Ectodermal cell (in vitro differentiated cells): Measurements from ENCODE around the gene GLO1.
"Not testable (repeated sequence)": the region's sequence is repeated elsewhere in the genome, so short reads cannot be mapped to it uniquely, and the experiment has no call there.

ENCODE experiments used
- H3K27ac ChIP-seq: 2 replicates; pipeline ENCODE4 v1.7.0; 2013; ENCODE audit warnings: mild to moderate bottlenecking, low read depth, low read length; ENCODE audit not compliant: insufficient read depth, poor library complexity, severe bottlenecking
- H3K27me3 ChIP-seq: 2 replicates; pipeline ENCODE4 v1.7.0; 2013; ENCODE audit warnings: mild to moderate bottlenecking, low read length; ENCODE audit not compliant: insufficient read depth, control insufficient read depth, poor library complexity, severe bottlenecking
- H3K36me3 ChIP-seq: one replicate; pipeline ENCODE4 v1.7.0; 2013; ENCODE audit warnings: low read length; ENCODE audit not compliant: control insufficient read depth, insufficient read depth
- H3K4me1 ChIP-seq: one replicate; pipeline ENCODE4 v1.7.0; 2013; ENCODE audit warnings: low read length; ENCODE audit not compliant: control insufficient read depth, insufficient read depth
- H3K4me3 ChIP-seq: 2 replicates; pipeline ENCODE4 v1.7.0; 2013; ENCODE audit warnings: low read depth, low read length, control low read depth; ENCODE audit not compliant: insufficient read depth
- H3K9me3 ChIP-seq: 2 replicates; pipeline ENCODE4 v1.7.0; 2013; ENCODE audit warnings: mild to moderate bottlenecking, low read length, moderate library complexity; ENCODE audit not compliant: control insufficient read depth
- WGBS, 2 experiments: methylation state at CpG; one replicate each; pipeline ENCODE4 v1.1.7; 2013; ENCODE audit warnings: missing lambda C conversion rate in 2 of 2; 5-methylcytosine and 5-hydroxymethylcytosine counted together

GLO1 gene

GRCh38 chr6:38708496-38708895, 5.6 kb upstream of the GLO1 start:
- WGBS, 2 experiments = 84 to 100% methylated on average over 1 of the region's 2 CpGs
- H3K9me3 ChIP-seq = no peaks in the 10 kb centered on the region

GRCh38 chr6:38705924-38706323, 3.0 kb upstream of the GLO1 start:
- Histone ChIP-seq H3K9me3 (no peaks in the 10 kb centered on the region), H3K4me1 (no peaks in the 10 kb centered on the region), H3K36me3 (no peaks in the 10 kb centered on the region), H3K4me3 (no peak overlapping the region), H3K27me3 (no peaks in the 10 kb centered on the region), H3K27ac (no peak overlapping the region)
- 90 to 95% methylated on average over 2 of the region's 2 CpGs for WGBS, 2 experiments

More at GRCh38 chr6:38708496-38708895, 5.6 kb upstream of the GLO1 start:
- H3K36me3 ChIP-seq = no peaks in the 10 kb centered on the region
- no peak overlapping the region for H3K27ac ChIP-seq
- peaks cover 7% of the 10 kb centered on the region for H3K27me3 ChIP-seq
- no peak overlapping the region for H3K4me3 ChIP-seq
- H3K4me1 ChIP-seq = no peaks in the 10 kb centered on the region

DNA sequence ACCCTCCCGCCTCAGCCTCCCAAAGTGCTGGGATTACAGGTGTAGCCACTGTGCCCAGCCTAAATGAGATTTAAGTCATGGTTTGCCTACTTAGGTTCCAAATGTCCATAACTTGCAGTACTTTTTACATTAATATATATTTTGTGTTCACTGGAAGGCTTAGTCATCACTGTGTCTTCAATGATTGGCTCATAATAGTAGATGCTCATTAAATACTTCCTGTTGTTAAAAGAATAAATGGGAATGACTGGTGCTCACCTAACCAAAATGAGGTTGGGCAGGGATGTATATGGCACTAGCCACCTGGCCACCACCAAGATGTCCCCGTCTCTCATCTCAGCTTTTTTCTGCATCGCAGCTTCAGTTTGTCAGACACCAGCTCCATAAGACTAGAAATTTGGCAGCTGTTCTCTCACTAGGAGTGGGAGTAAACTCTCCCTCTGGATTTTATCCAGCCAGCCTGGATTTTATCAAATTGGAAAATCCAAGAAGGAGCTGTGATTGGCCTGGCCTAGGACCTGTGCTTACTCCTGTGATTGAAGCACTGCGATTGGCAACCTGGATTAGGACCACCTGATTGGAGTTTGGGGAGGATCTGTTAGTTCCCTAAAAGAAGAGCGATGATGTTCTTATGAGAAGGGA, 1.1 kb upstream of the GLO1 start:
- Histone ChIP-seq H3K4me1 (no peaks in the 10 kb centered on the region), H3K4me3 (no peak overlapping the region), H3K27me3 (no peaks in the 10 kb centered on the region), H3K27ac (no peak overlapping the region), H3K9me3 (no peaks in the 10 kb centered on the region), H3K36me3 (no peaks in the 10 kb centered on the region)
- 88 to 92% methylated on average over 5 of the region's 5 CpGs for WGBS, 2 experiments

- H3K4me3 ChIP-seq = no peak overlapping the region
- H3K9me3 ChIP-seq = no peaks in the 10 kb centered on the region
- no peak overlapping the region for H3K27ac ChIP-seq
- no peaks in the 10 kb centered on the region for H3K36me3 ChIP-seq
- H3K27me3 ChIP-seq = no peaks in the 10 kb centered on the region
- WGBS, 2 experiments = 86 to 87% methylated on average over 2 to 3 of the region's 3 CpGs
- H3K4me1 ChIP-seq = no peaks in the 10 kb centered on the region
Observed at GRCh38 chr6:38701551-38701950, 1.4 kb downstream of the GLO1 start.

DNA sequence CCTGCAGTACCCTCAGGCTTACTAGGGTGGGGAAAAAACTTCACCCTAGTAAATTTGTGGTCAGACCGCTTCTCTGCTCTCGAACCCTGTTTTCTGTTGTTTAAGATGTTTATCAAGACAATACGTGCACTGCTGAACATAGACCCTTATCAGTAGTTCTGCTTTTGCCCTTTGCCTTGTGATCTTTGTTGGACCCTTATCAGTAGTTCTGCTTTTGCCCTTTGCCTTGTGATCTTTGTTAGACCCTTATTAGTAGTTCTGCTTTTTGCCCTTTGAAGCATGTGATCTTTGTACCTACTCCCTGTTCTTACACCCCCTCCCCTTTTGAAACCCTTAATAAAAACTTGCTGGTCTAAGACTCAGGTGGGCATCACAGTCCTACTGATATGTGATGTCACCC, 3.2 kb downstream of the GLO1 start:
- H3K4me1 ChIP-seq, H3K27me3 ChIP-seq, H3K27ac ChIP-seq, H3K36me3 ChIP-seq, H3K4me3 ChIP-seq, H3K9me3 ChIP-seq: not testable (repeated sequence)
- WGBS, 2 experiments = 93 to 100% methylated on average over 2 to 3 of the region's 3 CpGs

- Histone ChIP-seq H3K4me1 (no peaks in the 10 kb centered on the region), H3K36me3 (peaks cover 3% of the 10 kb centered on the region), H3K27me3 (no peaks in the 10 kb centered on the region), H3K9me3 (no peaks in the 10 kb centered on the region), H3K27ac (no peak overlapping the region), H3K4me3 (no peak overlapping the region)
- WGBS, 2 experiments = 83 to 91% methylated on average over 2 to 3 of the region's 3 CpGs
Observed at GRCh38 chr6:38697846-38698245, 5.1 kb downstream of the GLO1 start.

DNA sequence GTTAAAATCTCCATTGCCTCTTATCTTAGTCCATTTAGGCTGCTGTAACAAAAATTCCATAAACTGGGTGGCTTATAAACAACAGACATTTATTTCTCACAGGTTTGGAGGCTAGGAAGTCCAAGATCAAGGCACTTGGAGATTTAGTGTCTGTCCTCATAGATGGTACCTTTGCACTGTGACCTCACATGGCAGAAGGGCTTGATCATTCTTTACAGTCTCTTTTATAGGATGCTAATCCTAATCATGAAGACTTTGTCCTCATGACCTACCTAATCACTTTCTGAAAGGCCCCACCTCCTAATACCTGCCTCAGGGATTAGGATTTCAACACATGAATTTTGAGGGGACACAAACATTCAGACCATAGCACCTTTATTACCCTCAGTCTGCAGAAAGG, 6.6 kb downstream of the GLO1 start:
- no peaks in the 10 kb centered on the region for H3K4me1 ChIP-seq
- peaks cover 3% of the 10 kb centered on the region for H3K36me3 ChIP-seq
- no peak overlapping the region for H3K4me3 ChIP-seq
- H3K27me3 ChIP-seq = no peaks in the 10 kb centered on the region
- H3K27ac ChIP-seq = no peak overlapping the region
- no peaks in the 10 kb centered on the region for H3K9me3 ChIP-seq

GRCh38 chr6:38695933-38696332, 7.0 kb downstream of the GLO1 start:
- H3K27ac ChIP-seq = no peak overlapping the region

DNA sequence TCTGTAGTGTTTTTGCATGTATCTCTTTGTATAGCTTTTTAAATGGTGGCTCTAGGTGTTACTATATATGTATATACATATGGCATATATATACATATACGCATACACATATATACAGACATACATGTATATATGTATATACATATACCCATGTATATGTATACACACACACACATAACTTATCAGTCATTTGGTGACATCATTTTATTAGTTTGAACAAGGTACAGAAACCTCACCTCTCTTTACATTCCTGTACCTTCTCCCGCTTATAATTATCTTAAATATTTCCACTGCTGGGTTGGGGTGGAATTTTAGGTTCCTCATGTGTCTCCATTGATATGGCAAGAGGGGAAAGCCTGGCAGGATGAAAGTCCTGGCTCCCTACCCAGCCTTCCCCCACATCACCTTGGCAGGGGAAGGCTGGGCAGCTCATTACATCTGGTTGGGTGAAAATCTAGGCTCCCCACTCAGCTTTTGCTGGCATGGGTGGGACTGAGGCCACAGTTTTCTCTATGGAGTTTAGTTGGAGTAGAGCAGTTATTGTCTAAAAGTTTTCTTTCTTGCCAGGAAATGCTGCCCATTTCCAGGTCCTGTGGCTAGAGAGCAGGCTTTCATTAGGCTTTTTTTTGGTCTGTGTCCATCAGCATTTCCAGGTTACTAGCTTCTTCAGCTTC, 7.6 kb downstream of the GLO1 start:
- H3K36me3 ChIP-seq = peaks cover 3% of the 10 kb centered on the region
- H3K4me1 ChIP-seq = no peaks in the 10 kb centered on the region
- H3K4me3 ChIP-seq = no peak overlapping the region
- no peaks in the 10 kb centered on the region for H3K27me3 ChIP-seq
- H3K9me3 ChIP-seq = no peaks in the 10 kb centered on the region
- H3K27ac ChIP-seq = no peak overlapping the region
- WGBS, 2 experiments = 100% methylated on average over 1 of the region's 2 CpGs; no CpG with 5 or more reads in 1 of the 2 experiments

More at GRCh38 chr6:38695933-38696332, 7.0 kb downstream of the GLO1 start:
- no peaks in the 10 kb centered on the region for H3K4me1 ChIP-seq
- no peak overlapping the region for H3K4me3 ChIP-seq
- peaks cover 3% of the 10 kb centered on the region for H3K36me3 ChIP-seq
- no peaks in the 10 kb centered on the region for H3K27me3 ChIP-seq
- H3K9me3 ChIP-seq = no peaks in the 10 kb centered on the region
- 100% methylated on average over 1 of the region's 1 CpG; no CpG with 5 or more reads in 1 of the 2 experiments for WGBS, 2 experiments

DNA sequence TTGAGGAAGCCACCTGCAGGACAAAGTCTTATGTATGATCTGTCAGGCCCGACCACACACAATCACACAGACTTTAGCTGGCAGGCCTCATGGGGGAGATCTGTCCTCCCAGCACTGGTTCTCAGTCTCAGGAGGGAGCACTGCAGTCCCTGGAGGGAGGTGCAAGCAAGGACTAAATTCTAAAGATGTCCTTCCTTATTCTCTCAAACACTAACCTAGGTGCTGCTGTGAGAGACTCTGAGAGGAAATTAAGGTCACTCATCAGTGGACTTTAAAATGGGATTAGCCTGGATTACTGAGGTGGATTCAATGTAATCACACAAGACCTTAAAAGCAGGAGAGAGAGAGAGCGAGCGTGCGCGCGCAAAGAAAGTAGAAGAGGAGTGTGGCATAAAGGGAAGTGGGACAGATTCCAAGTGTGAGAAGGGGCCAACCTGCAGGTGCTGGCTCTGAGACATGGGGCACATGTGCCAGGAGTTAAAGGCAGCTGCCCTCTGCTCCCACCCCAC, 14.3 kb downstream of the GLO1 start:
- no peaks in the 10 kb centered on the region for H3K9me3 ChIP-seq
- H3K27ac ChIP-seq = no peak overlapping the region
- no peak overlapping the region for H3K4me3 ChIP-seq
- WGBS, 2 experiments = 86 to 96% methylated on average over 6 of the region's 6 CpGs
- H3K36me3 ChIP-seq = peaks cover 8% of the 10 kb centered on the region
- no peaks in the 10 kb centered on the region for H3K27me3 ChIP-seq
- H3K4me1 ChIP-seq = no peaks in the 10 kb centered on the region
